Type B pancreatic cell (in vitro differentiated cells): ENCODE results near the gene ITPK1. TPM values are rescaled to one million over a fixed set of nuclear protein-coding genes. Genes with fewer than 3 reads are reported as not detected.
A peak's percentile ranks its signal among the peaks of the same experiment; 100 is the strongest.

ENCODE experiments used
- DNase-seq: peaks from one replicate; pipeline ENCODE4 v3.0.0; 2021; ENCODE audit warnings: mixed read lengths; ENCODE audit not compliant: unreplicated experiment; ENCODE audit errors: extremely low spot score
- H3K27ac Mint-ChIP-seq: 2 replicates; pipeline ENCODE4 v1.8.0; 2021; ENCODE audit warnings: mild to moderate bottlenecking, mixed read lengths
- H3K27me3 Mint-ChIP-seq: 2 replicates; pipeline ENCODE4 v1.8.0; 2021; ENCODE audit warnings: mixed read lengths
- H3K36me3 Mint-ChIP-seq: 2 replicates; pipeline ENCODE4 v1.8.0; 2021; ENCODE audit warnings: mixed read lengths
- H3K4me1 Mint-ChIP-seq: one replicate; pipeline ENCODE4 v1.8.0; 2021; ENCODE audit warnings: mixed read lengths; ENCODE audit not compliant: unreplicated experiment
- H3K4me3 Mint-ChIP-seq: 2 replicates; pipeline ENCODE4 v1.8.0; 2021; ENCODE audit warnings: mild to moderate bottlenecking, mixed read lengths
- H3K9me3 Mint-ChIP-seq: 2 replicates; pipeline ENCODE4 v1.8.0; 2021; ENCODE audit warnings: mixed read lengths
- total RNA-seq: library from RNA; stranded (reverse); gene quantifications from 2 replicates; pipeline ENCODE4 v1.2.1, GENCODE V29; 2021; ENCODE audit warnings: low replicate concordance
- TF ChIP-seq, protein P1 (sequence below): fragments of 200-600 bp; sonication (generic); conservative IDR thresholded peaks from 2 replicates; pipeline ENCODE4 v1.5.0; 2021; ENCODE audit warnings: antibody characterized with exemption, mild to moderate bottlenecking

The ITPK1 gene
- total RNA-seq, 1 donor from 2014 or later, result 40.2 TPM

DNA sequence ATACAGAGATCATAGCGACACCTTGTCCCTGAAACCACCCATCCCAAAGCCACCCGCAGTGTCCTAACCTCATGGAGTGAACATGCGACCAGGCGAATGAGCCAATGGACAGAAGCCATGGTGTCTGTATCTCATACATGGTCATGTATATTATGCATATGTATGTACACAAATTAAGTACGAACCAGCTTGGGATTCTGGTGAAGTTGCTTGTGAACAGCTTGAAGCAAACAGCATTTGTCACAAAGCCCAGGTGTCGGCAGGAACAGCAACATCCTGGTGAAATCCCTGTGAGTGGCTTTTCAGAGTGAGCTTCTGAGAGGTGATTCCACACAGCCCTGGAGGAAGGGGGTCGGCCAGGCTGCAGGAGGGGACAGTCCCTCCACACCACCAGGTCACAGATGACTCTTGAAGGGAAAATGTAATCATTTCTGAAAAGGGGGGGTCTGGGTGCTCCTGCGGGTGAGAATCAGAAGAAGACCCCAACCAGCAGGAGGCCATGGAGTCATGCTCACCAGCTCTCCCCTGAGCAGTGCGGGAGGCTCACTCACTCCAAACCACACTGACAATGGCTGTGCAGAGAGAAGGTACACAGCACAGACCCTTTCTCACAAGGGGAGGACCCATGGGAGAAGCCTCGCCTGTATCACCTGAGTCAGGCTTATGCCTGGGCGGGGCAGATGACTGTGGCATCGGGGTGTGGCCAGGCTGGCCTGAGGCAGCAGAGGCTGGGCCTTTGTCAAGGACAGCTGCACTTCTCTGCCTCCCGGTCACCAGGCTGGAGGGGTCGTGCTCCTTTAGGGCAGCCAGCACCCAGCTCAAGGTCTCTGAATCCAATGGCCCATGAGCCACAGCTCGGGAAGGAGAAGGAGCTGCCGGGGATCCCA lies 178.4 kb downstream of the ITPK1 start:
- Mint-ChIP-seq H3K27me3 (no peaks in the 10 kb centered on the region), H3K4me1 (no peaks in the 10 kb centered on the region), H3K27ac (peak overlapping the region; percentile 43), H3K36me3 (no peaks in the 10 kb centered on the region), H3K4me3 (no peak overlapping the region), H3K9me3 (no peaks in the 10 kb centered on the region)
- TF ChIP-seq, protein P1, sequence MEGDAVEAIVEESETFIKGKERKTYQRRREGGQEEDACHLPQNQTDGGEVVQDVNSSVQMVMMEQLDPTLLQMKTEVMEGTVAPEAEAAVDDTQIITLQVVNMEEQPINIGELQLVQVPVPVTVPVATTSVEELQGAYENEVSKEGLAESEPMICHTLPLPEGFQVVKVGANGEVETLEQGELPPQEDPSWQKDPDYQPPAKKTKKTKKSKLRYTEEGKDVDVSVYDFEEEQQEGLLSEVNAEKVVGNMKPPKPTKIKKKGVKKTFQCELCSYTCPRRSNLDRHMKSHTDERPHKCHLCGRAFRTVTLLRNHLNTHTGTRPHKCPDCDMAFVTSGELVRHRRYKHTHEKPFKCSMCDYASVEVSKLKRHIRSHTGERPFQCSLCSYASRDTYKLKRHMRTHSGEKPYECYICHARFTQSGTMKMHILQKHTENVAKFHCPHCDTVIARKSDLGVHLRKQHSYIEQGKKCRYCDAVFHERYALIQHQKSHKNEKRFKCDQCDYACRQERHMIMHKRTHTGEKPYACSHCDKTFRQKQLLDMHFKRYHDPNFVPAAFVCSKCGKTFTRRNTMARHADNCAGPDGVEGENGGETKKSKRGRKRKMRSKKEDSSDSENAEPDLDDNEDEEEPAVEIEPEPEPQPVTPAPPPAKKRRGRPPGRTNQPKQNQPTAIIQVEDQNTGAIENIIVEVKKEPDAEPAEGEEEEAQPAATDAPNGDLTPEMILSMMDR, result no peak
- no peak for DNase-seq

DNA sequence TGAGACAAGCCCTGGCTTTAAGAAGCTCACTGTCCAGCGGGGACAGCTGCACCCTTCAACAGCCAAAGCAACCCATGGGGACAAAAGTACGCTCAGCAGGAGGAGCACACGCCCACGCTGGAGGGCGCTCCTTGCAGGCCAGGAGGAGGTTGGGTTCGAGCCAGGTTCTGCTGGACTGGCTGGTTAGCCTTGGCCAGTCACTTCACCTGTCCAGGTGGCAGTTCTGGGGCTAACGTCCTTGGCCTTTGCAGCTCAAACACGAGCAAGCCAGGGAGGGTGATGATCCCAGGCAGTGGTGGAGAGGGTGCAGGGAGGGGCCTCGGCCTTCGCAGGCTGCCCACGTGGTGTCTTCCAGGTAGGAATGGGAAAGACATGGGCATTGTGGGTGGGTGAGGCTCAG lies 179.6 kb downstream of the ITPK1 start:
- no peaks in the 10 kb centered on the region for H3K36me3 Mint-ChIP-seq
- no peak overlapping the region for H3K4me3 Mint-ChIP-seq
- no peaks in the 10 kb centered on the region for H3K4me1 Mint-ChIP-seq
- no peak for DNase-seq
- H3K9me3 Mint-ChIP-seq, result no peaks in the 10 kb centered on the region
- H3K27me3 Mint-ChIP-seq, result no peaks in the 10 kb centered on the region
- TF ChIP-seq, protein P1, result no peak
- H3K27ac Mint-ChIP-seq, result peak overlapping the region; percentile 65

DNA sequence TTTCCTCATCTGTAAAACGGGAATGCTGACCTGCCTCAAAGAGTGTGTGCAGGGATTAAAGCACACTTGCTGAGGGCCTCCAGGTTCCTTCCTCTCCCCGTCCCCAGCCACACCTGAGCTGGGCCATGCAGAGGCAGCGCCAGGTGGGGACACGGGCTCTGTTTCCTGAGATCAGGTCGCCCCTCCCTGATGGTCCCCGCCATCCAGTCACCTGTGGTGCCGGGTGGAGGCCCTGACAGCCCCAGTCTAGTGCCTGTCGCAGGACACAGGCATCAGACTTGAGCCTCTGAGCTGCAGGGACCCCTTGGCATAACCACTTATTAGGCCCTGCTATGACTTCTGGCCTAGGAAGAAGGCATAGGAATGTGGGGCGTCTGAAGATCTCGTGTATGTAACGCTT lies 180.3 kb downstream of the ITPK1 start:
- DNase-seq, result no peak
- Mint-ChIP-seq H3K4me1 (no peaks in the 10 kb centered on the region), H3K27ac (peak overlapping the region; percentile 65), H3K27me3 (no peaks in the 10 kb centered on the region), H3K9me3 (no peaks in the 10 kb centered on the region), H3K4me3 (no peak overlapping the region), H3K36me3 (no peaks in the 10 kb centered on the region)
- TF ChIP-seq, protein P1, result no peak

DNA sequence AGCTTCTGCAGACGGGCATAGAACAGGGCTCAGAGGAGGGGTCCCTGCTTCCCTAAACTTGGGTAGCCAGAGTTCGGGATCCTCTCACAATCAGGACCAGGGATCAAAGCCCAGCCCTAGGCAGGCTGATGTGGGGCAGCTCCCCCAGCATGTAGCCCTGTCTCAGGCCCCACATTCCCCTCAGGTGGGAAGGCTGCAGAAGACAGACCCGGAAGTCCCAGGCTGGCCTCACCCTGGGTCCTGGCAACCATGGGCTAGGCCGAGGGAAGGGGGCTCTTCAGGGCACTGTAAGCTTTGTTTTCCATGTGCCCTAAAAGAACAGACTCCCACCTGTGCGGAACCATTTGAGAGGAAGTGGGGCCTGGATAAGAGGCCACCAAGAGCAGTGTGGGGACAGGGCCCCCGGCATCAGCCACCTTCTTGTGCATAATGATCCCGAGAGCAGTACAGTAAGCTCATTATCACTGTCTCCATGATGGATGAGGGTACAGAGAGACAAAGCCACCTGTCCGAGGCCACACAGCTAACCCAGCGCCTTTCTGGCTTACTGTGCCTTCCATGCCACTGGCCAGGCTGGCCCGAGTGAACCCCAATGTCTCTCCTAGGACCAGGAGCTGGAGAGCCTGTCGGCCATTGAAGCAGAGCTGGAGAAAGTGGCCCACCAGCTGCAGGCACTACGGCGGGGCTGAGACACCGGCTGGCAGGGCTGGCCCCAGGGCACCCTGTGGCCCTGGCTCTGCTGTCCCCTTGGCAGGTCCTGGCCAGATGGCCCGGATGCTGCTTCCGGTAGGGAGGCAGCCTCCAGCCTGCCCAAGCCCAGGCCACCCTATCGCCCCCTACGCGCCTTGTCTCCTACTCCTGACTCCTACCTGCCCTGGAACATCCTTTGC lies 181.3 kb downstream of the ITPK1 start:
- Mint-ChIP-seq H3K27ac (no peak overlapping the region), H3K4me1 (no peaks in the 10 kb centered on the region)
- TF ChIP-seq, protein P1, result no peak

DNA sequence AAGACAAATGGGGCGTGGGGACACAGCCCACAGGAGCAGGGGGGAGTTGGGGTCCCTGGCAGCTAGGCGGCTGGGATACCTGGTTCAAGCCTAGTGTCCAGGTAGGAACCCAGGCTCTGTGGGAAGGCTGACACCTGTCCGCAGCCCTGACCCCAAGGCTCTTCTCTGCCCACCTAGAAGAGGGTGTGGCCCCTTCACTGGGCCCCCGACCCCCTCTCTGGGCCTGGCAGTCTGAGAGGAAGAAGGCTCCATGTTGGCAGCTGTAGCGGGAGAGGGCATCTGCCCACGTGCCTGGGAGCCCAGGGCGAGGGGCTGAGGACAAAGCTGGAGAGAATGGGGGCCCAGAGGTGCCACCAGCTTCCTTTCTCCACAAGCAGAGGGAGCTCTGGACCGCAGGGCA lies 182.2 kb downstream of the ITPK1 start:
- Mint-ChIP-seq H3K27me3 (no peaks in the 10 kb centered on the region), H3K4me3 (no peak overlapping the region), H3K27ac (peak overlapping the region; percentile 34), H3K9me3 (no peaks in the 10 kb centered on the region), H3K4me1 (no peaks in the 10 kb centered on the region), H3K36me3 (no peaks in the 10 kb centered on the region)
- TF ChIP-seq, protein P1, result no peak
- DNase-seq, result no peak

More for the DNA sequence above, 181.3 kb downstream of the ITPK1 start:
- H3K27me3 Mint-ChIP-seq, result no peaks in the 10 kb centered on the region
- H3K36me3 Mint-ChIP-seq, result no peaks in the 10 kb centered on the region
- no peak overlapping the region for H3K4me3 Mint-ChIP-seq
- H3K9me3 Mint-ChIP-seq, result no peaks in the 10 kb centered on the region
- no peak for DNase-seq
